ENCODE data around the gene CPNE5. TPM values are rescaled to one million over a fixed set of nuclear protein-coding genes. Genes with fewer than 3 reads are reported as not detected.

The CPNE5 gene
- total RNA-seq, 2 donors from 2014 or later, result 0.25 to 3.0 TPM

GRCh38 chr6:36793296-36793912 lies 45.8 kb downstream of the CPNE5 start:
- Mint-ChIP-seq H3K9me3 (no peaks in the 10 kb centered on the region), H3K36me3 (no peaks in the 10 kb centered on the region), H3K27ac (no peak overlapping the region)
- ATAC-seq (no peak), DNase-seq (ENCODE audit: low spot score in 2 of 2) (no peak)

GRCh38 chr6:36791521-36792135 lies 47.6 kb downstream of the CPNE5 start:
- no peak for ATAC-seq

GRCh38 chr6:36791085-36791484 lies 48.2 kb downstream of the CPNE5 start:
- ATAC-seq (no peak), DNase-seq (ENCODE audit: low spot score in 2 of 2) (no peak)
- H3K9me3 Mint-ChIP-seq, result no peaks in the 10 kb centered on the region
- no peak overlapping the region for H3K27ac Mint-ChIP-seq
- H3K36me3 Mint-ChIP-seq, result no peaks in the 10 kb centered on the region

More at GRCh38 chr6:36791521-36792135, 47.6 kb downstream of the CPNE5 start:
- no peaks in the 10 kb centered on the region for H3K36me3 Mint-ChIP-seq
- no peaks in the 10 kb centered on the region for H3K9me3 Mint-ChIP-seq
- DNase-seq (ENCODE audit: low spot score in 2 of 2), result no peak
- H3K27ac Mint-ChIP-seq, result no peak overlapping the region

- ATAC-seq, result peak; percentile 28 to 52
- H3K9me3 Mint-ChIP-seq, result no peaks in the 10 kb centered on the region
- H3K36me3 Mint-ChIP-seq, result no peaks in the 10 kb centered on the region
- no peak for DNase-seq (ENCODE audit: low spot score in 2 of 2)
- H3K27ac Mint-ChIP-seq, result no peak overlapping the region
Observed at GRCh38 chr6:36788768-36789167, 50.5 kb downstream of the CPNE5 start.

GRCh38 chr6:36788186-36788585 lies 51.1 kb downstream of the CPNE5 start:
- Mint-ChIP-seq H3K36me3 (no peaks in the 10 kb centered on the region), H3K27ac (no peak overlapping the region), H3K9me3 (no peaks in the 10 kb centered on the region)
- no peak for DNase-seq (ENCODE audit: low spot score in 2 of 2)
- ATAC-seq, result no peak

- no peak overlapping the region for H3K27ac Mint-ChIP-seq
- DNase-seq (ENCODE audit: low spot score in 2 of 2), result no peak
- no peak for ATAC-seq
- H3K36me3 Mint-ChIP-seq, result no peaks in the 10 kb centered on the region
- H3K9me3 Mint-ChIP-seq, result no peaks in the 10 kb centered on the region
Observed at GRCh38 chr6:36787210-36787609, 52.0 kb downstream of the CPNE5 start.

- no peaks in the 10 kb centered on the region for H3K36me3 Mint-ChIP-seq
- H3K9me3 Mint-ChIP-seq, result no peaks in the 10 kb centered on the region
- H3K27ac Mint-ChIP-seq, result no peak overlapping the region
- ATAC-seq (no peak), DNase-seq (ENCODE audit: low spot score in 2 of 2) (no peak)
Observed at GRCh38 chr6:36786055-36786675, 53.1 kb downstream of the CPNE5 start.

- ATAC-seq, result no peak
- Mint-ChIP-seq H3K27ac (no peak overlapping the region), H3K36me3 (no peaks in the 10 kb centered on the region), H3K9me3 (no peaks in the 10 kb centered on the region)
- DNase-seq (ENCODE audit: low spot score in 2 of 2), result no peak
Observed at GRCh38 chr6:36784376-36784636, 54.9 kb downstream of the CPNE5 start.

- Mint-ChIP-seq H3K9me3 (no peaks in the 10 kb centered on the region), H3K36me3 (no peaks in the 10 kb centered on the region), H3K27ac (peak overlapping the region in 1 of 2 donors; percentile 29)
- no peak for DNase-seq (ENCODE audit: low spot score in 2 of 2)
- no peak for ATAC-seq
Observed at GRCh38 chr6:36783603-36784375, 55.5 kb downstream of the CPNE5 start.

GRCh38 chr6:36781669-36782068 lies 57.6 kb downstream of the CPNE5 start:
- no peak for ATAC-seq
- no peaks in the 10 kb centered on the region for H3K36me3 Mint-ChIP-seq

GRCh38 chr6:36780442-36781177 lies 58.6 kb downstream of the CPNE5 start:
- DNase-seq (ENCODE audit: low spot score in 2 of 2) (no peak), ATAC-seq (no peak)
- Mint-ChIP-seq H3K9me3 (no peaks in the 10 kb centered on the region), H3K27ac (no peak overlapping the region), H3K36me3 (no peaks in the 10 kb centered on the region)

More at GRCh38 chr6:36781669-36782068, 57.6 kb downstream of the CPNE5 start:
- DNase-seq (ENCODE audit: low spot score in 2 of 2), result no peak
- no peaks in the 10 kb centered on the region for H3K9me3 Mint-ChIP-seq
- peak overlapping the region in 1 of 2 donors; percentile 63 for H3K27ac Mint-ChIP-seq

GRCh38 chr6:36779227-36779626 lies 60.0 kb downstream of the CPNE5 start:
- no peak for DNase-seq (ENCODE audit: low spot score in 2 of 2)
- Mint-ChIP-seq H3K27ac (no peak overlapping the region), H3K36me3 (no peaks in the 10 kb centered on the region), H3K9me3 (no peaks in the 10 kb centered on the region)
- ATAC-seq, result peak in 1 of 2 donors; percentile 19

- DNase-seq (ENCODE audit: low spot score in 2 of 2) (no peak), ATAC-seq (no peak)
- Mint-ChIP-seq H3K36me3 (no peaks in the 10 kb centered on the region), H3K27ac (peak overlapping the region in 1 of 2 donors; percentile 14), H3K9me3 (no peaks in the 10 kb centered on the region)
Observed at GRCh38 chr6:36777801-36778200, 61.4 kb downstream of the CPNE5 start.

- Mint-ChIP-seq H3K9me3 (no peaks in the 10 kb centered on the region), H3K36me3 (no peaks in the 10 kb centered on the region), H3K27ac (peak overlapping the region in 1 of 2 donors; percentile 60)
- ATAC-seq (no peak), DNase-seq (ENCODE audit: low spot score in 2 of 2) (no peak)
Observed at GRCh38 chr6:36776167-36776566, 63.1 kb downstream of the CPNE5 start.

GRCh38 chr6:36774331-36774730 lies 64.9 kb downstream of the CPNE5 start:
- no peak for ATAC-seq
- no peak for DNase-seq (ENCODE audit: low spot score in 2 of 2)
- H3K27ac Mint-ChIP-seq, result no peak overlapping the region
- H3K9me3 Mint-ChIP-seq, result no peaks in the 10 kb centered on the region
- H3K36me3 Mint-ChIP-seq, result no peaks in the 10 kb centered on the region

- Mint-ChIP-seq H3K9me3 (no peaks in the 10 kb centered on the region), H3K27ac (peak overlapping the region in 1 of 2 donors; percentile 36), H3K36me3 (no peaks in the 10 kb centered on the region)
- no peak for ATAC-seq
- DNase-seq (ENCODE audit: low spot score in 2 of 2), result no peak
Observed at GRCh38 chr6:36772397-36772796, 66.8 kb downstream of the CPNE5 start.

- no peaks in the 10 kb centered on the region for H3K9me3 Mint-ChIP-seq
- ATAC-seq (no peak), DNase-seq (ENCODE audit: low spot score in 2 of 2) (no peak)
- H3K27ac Mint-ChIP-seq, result peak overlapping the region in 1 of 2 donors; percentile 89
- H3K36me3 Mint-ChIP-seq, result no peaks in the 10 kb centered on the region
Observed at GRCh38 chr6:36771145-36771544, 68.1 kb downstream of the CPNE5 start.
